ENCODE data around the gene C11orf24. TPM values are rescaled to one million over a fixed set of nuclear protein-coding genes. Genes with fewer than 3 reads are reported as not detected.

The C11orf24 gene
- total RNA-seq, 1 experiment from 2014 or later: 37.8 TPM

DNA sequence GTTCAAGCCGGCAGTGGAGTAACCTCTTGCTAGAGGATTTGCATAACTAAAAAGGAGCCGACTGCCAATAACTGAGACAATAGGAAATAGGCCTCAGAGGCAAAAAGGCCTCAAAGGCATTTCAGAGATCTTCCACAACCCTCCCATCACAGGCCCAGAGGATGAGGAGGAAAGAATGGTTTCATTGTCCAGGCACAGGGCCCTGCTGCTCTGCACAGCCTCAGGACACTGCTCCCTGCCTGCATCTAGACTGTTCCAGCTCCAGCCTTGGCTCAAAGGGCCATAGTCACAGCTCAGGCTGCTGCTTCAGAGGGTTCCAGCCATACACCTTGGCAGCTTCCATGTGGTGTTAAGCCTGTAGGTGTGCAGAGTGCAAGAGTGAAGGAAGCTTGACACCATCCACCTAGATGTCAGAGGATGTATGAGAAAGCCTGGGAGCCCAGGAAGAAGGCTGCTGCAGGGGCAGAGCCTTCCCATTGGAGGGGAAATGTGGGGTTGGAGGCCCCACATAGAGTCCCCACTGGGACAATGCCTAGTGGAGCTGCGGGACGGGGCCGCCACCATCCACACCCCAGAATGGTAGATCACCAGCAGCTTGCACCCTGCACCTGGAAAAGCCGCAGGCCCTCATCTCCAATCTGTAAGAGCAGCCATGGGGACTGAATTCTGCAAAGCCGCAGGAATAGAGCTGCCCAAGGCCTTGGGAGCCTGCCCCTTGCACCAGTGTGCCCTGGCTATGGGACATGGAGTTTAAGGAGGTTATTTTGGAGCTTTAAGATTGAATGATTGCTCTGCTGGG lies 32.4 kb upstream of the C11orf24 start:
- TF ChIP-seq SP1 (IDR thresholded peaks at IDR 0.05; ENCODE audit: low read depth) (no peak), YY1 (IDR thresholded peaks at IDR 0.05; ENCODE audit: extremely low read depth, insufficient replicate concordance, low read depth, low read length) (no peak), SIN3A (IDR thresholded peaks at IDR 0.05; ENCODE audit: low read depth) (no peak), EZH2phosphoT487 (IDR thresholded peaks at IDR 0.05; ENCODE audit: borderline replicate concordance) (no peak), POLR2AphosphoS5 (IDR thresholded peaks at IDR 0.05; ENCODE audit: low read depth, low read length) (no peak), POLR2A (IDR thresholded peaks at IDR 0.05; ENCODE audit: borderline replicate concordance, extremely low read depth, insufficient read depth, insufficient read length) (no peak), ELF1 (IDR thresholded peaks at IDR 0.05; ENCODE audit: borderline replicate concordance, low read depth) (no peak), EGR1 (IDR thresholded peaks at IDR 0.05; ENCODE audit: low read depth) (no peak), ZNF274 (IDR thresholded peaks at IDR 0.05; ENCODE audit: low read depth, low read length) (no peak), RAD21 (IDR thresholded peaks at IDR 0.05; ENCODE audit: low read depth) (no peak), ZFX (IDR thresholded peaks at IDR 0.05) (no peak)
- TF ChIP-seq, protein P1, sequence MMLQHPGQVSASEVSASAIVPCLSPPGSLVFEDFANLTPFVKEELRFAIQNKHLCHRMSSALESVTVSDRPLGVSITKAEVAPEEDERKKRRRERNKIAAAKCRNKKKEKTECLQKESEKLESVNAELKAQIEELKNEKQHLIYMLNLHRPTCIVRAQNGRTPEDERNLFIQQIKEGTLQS (IDR thresholded peaks at IDR 0.05): no peak
- TF ChIP-seq, protein P2, sequence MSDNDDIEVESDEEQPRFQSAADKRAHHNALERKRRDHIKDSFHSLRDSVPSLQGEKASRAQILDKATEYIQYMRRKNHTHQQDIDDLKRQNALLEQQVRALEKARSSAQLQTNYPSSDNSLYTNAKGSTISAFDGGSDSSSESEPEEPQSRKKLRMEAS (IDR thresholded peaks at IDR 0.05): no peak
- Histone ChIP-seq H4K20me1 (ENCODE audit: insufficient read depth) (no peaks in the 10 kb centered on the region), H3K4me2 (ENCODE audit: low read length) (no peak overlapping the region), H3K9ac (ENCODE audit: low read length) (no peak overlapping the region), H3K9me3 (ENCODE audit: control insufficient read depth in 1 of 2, insufficient read depth in 1 of 2, low read depth in 1 of 2, low read length in 2 of 2) (peaks cover 0 to 8% of the 10 kb centered on the region in 2 experiments; a peak in 2 of 4 replicates), H3K79me2 (ENCODE audit: insufficient read depth, low read length) (no peaks in the 10 kb centered on the region), H3K27ac (ENCODE audit: low read depth, low read length) (no peak overlapping the region), H3K4me1 (ENCODE audit: control insufficient read depth in 1 of 2, insufficient read depth in 2 of 2, low read length in 2 of 2) (peaks cover 15 to 16% of the 10 kb centered on the region in 2 experiments), H3K9me2 (ENCODE audit: insufficient read depth) (no peaks in the 10 kb centered on the region), H3K4me3 (replicated peaks in 1 of 2; ENCODE audit: low read depth in 1 of 2, low read length in 2 of 2) (no peak overlapping the region), H3K36me3 (ENCODE audit: control insufficient read depth in 1 of 2, insufficient read depth in 2 of 2, low read length in 2 of 2) (no peaks in the 10 kb centered on the region), H3K27me3 (ENCODE audit: insufficient read depth, low read length) (no peaks in the 10 kb centered on the region), H2AFZ (ENCODE audit: low read depth, low read length, poor library complexity, severe bottlenecking) (no peak overlapping the region)
- ChIA-PET POLR2A (no interaction called here), CTCF (no interaction called here), RAD21 (ENCODE audit: low non-redundant PET in 1 of 2, low total read pairs in 2 of 2, uncharacterized antibody in 2 of 2, unreplicated experiment in 2 of 2) (no interaction called here)
- DNase-seq (ENCODE audit: low read depth, low spot score): no peak
- BruUV-seq (replicated peaks): no TSS peak
- intact Hi-C loops (cut with micrococcal nuclease): no loop called here
- ATAC-seq: no peak
